A204.1 (cell line): ENCODE data around the gene SLAMF1.
"Not testable (repeated sequence)": the region's sequence is repeated elsewhere in the genome, so short reads cannot be mapped to it uniquely, and the experiment has no call there.

ENCODE experiments used
- FAIRE-seq: peaks from 2 replicates; lab custom pipeline; 2012; peaks lifted over from hg19 to GRCh38; lab: Jason Lieb, UNC

Gene SLAMF1

GRCh38 chr1:160605792-160606479 is 40.9 kb downstream of the SLAMF1 start:
- FAIRE-seq, result no peak

- no peak for FAIRE-seq
These were observed 41.6 kb downstream of the SLAMF1 start for GRCh38 chr1:160605205-160605604.

GRCh38 chr1:160597705-160598104 is 49.1 kb downstream of the SLAMF1 start:
- no peak for FAIRE-seq

GRCh38 chr1:160597051-160597450 is 49.8 kb downstream of the SLAMF1 start:
- no peak for FAIRE-seq

GRCh38 chr1:160590488-160590887 is 56.4 kb downstream of the SLAMF1 start:
- FAIRE-seq, result no peak

- FAIRE-seq, result no peak
These were observed 58.4 kb downstream of the SLAMF1 start for GRCh38 chr1:160588468-160588867.

GRCh38 chr1:160584784-160585183 is 62.1 kb downstream of the SLAMF1 start:
- no peak for FAIRE-seq

GRCh38 chr1:160582976-160583375 is 63.9 kb downstream of the SLAMF1 start:
- FAIRE-seq, result not testable (repeated sequence)

- FAIRE-seq, result no peak
These were observed 64.9 kb downstream of the SLAMF1 start for GRCh38 chr1:160581961-160582360.

GRCh38 chr1:160580221-160580812 is 66.5 kb downstream of the SLAMF1 start:
- FAIRE-seq, result no peak

- no peak for FAIRE-seq
These were observed 67.6 kb downstream of the SLAMF1 start, which contains the start of gene CD84 for GRCh38 chr1:160579216-160579701. Gene CD84, minus strand, starts transcription at chr1:160579496. Its CDS starts 59 bp downstream, at chr1:160579437.

GRCh38 chr1:160578525-160579191 is 68.2 kb downstream of the SLAMF1 start:
- no peak for FAIRE-seq

- FAIRE-seq, result no peak
These were observed 68.7 kb downstream of the SLAMF1 start for GRCh38 chr1:160578175-160578524.

GRCh38 chr1:160577671-160578070 is 69.2 kb downstream of the SLAMF1 start:
- FAIRE-seq, result no peak

- no peak for FAIRE-seq
These were observed 70.0 kb downstream of the SLAMF1 start for GRCh38 chr1:160576884-160577283.

- no peak for FAIRE-seq
These were observed 70.5 kb downstream of the SLAMF1 start for GRCh38 chr1:160576390-160576789.

- FAIRE-seq, result no peak
These were observed 71.7 kb downstream of the SLAMF1 start for GRCh38 chr1:160575112-160575664.

- FAIRE-seq, result no peak
These were observed 76.0 kb downstream of the SLAMF1 start for GRCh38 chr1:160570840-160571239.

- FAIRE-seq, result no peak
These were observed 77.0 kb downstream of the SLAMF1 start for GRCh38 chr1:160569806-160570205.

- FAIRE-seq, result no peak
These were observed 78.8 kb downstream of the SLAMF1 start for GRCh38 chr1:160567858-160568682.

- FAIRE-seq, result no peak
These were observed 79.5 kb downstream of the SLAMF1 start for GRCh38 chr1:160567341-160567740.

GRCh38 chr1:160565564-160565963 is 81.3 kb downstream of the SLAMF1 start:
- no peak for FAIRE-seq
